NCI-H748 treated with DMSO at 0.1 percent for 48 hours (cell line): ENCODE measurements around the gene PCNA.
"Not testable (repeated sequence)": the region's sequence is repeated elsewhere in the genome, so short reads cannot be mapped to it uniquely, and the experiment has no call there.

Experiments
- DNase-seq: peaks from one replicate; lab custom pipeline; 2025; lab: John Stamatoyannopoulos, UW

The PCNA gene

GRCh38 chr20:5141615-5142014 is 21.9 kb upstream of the PCNA start:
- DNase-seq, result no peak

- DNase-seq, result no peak
These were observed 20.4 kb upstream of the PCNA start for GRCh38 chr20:5140195-5140594.

GRCh38 chr20:5136096-5136495 is 16.3 kb upstream of the PCNA start:
- DNase-seq, result no peak

GRCh38 chr20:5135363-5136012 is 15.7 kb upstream of the PCNA start:
- DNase-seq, result no peak

GRCh38 chr20:5133998-5134397 is 14.2 kb upstream of the PCNA start:
- DNase-seq, result no peak

- DNase-seq, result no peak
These were observed 11.7 kb upstream of the PCNA start for GRCh38 chr20:5131502-5131901.

GRCh38 chr20:5128886-5129285 is 9.1 kb upstream of the PCNA start:
- DNase-seq, result no peak

GRCh38 chr20:5127859-5128424 is 8.2 kb upstream of the PCNA start:
- peak; percentile 59 for DNase-seq

GRCh38 chr20:5127204-5127858 is 7.6 kb upstream of the PCNA start:
- DNase-seq, result peak; percentile 63

GRCh38 chr20:5126512-5127203 is 6.9 kb upstream of the PCNA start, which contains the start of gene CDS2:
Gene CDS2 (plus strand): TSS chr20:5127008. CDS start chr20:5127093, 85 bp downstream.
- peak; percentile 100 for DNase-seq

GRCh38 chr20:5122873-5123260 is 3.1 kb upstream of the PCNA start:
- DNase-seq, result no peak

GRCh38 chr20:5120185-5120476 is 373 bp upstream of the PCNA start:
- no peak for DNase-seq

- DNase-seq, result no peak
These were observed 669 bp downstream of the PCNA start for GRCh38 chr20:5119143-5119434.

- DNase-seq, result peak; percentile 50
These were observed 1.3 kb downstream of the PCNA start for GRCh38 chr20:5118220-5119142.

- no peak for DNase-seq
These were observed 2.9 kb downstream of the PCNA start for GRCh38 chr20:5116875-5117274.

GRCh38 chr20:5114403-5114802 is 5.4 kb downstream of the PCNA start:
- DNase-seq, result no peak

GRCh38 chr20:5113615-5113986 is 6.2 kb downstream of the PCNA start:
- no peak for DNase-seq

GRCh38 chr20:5109276-5109675 is 10.5 kb downstream of the PCNA start:
- no peak for DNase-seq

- no peak for DNase-seq
These were observed 15.3 kb downstream of the PCNA start for GRCh38 chr20:5104479-5104878.

- peak; percentile 71 for DNase-seq
These were observed 18.9 kb downstream of the PCNA start for GRCh38 chr20:5100684-5101347.

GRCh38 chr20:5099909-5100308 is 19.8 kb downstream of the PCNA start:
- DNase-seq, result not testable (repeated sequence)

- not testable (repeated sequence) for DNase-seq
These were observed 20.7 kb downstream of the PCNA start for GRCh38 chr20:5099009-5099408.
